Measurements from ENCODE around the gene UBTD1. TPM values are rescaled to one million over a fixed set of nuclear protein-coding genes. Genes with fewer than 3 reads are reported as not detected.
"Not testable (repeated sequence)": the region's sequence is repeated elsewhere in the genome, so short reads cannot be mapped to it uniquely, and the experiment has no call there.

UBTD1 gene
- polyA plus RNA-seq, 4 donors = 1.1 to 7.6 (median 4.8) TPM

GRCh38 chr10:97474918-97475317 lies 23.8 kb upstream of the UBTD1 start:
- Histone ChIP-seq H3K27me3 (ENCODE audit: control insufficient read depth in 3 of 3, insufficient read depth in 3 of 3, low read length in 3 of 3) (no peaks in the 10 kb centered on the region), H3K4me1 (ENCODE audit: control insufficient read depth in 3 of 3, insufficient read depth in 2 of 3, low read depth in 1 of 3, low read length in 2 of 3) (no peaks in the 10 kb centered on the region), H3K4me3 (ENCODE audit: low read depth in 1 of 3, low read length in 3 of 3) (no peak overlapping the region), H3K9me3 (ENCODE audit: control insufficient read depth in 2 of 2, insufficient read depth in 1 of 2, low read depth in 1 of 2, low read length in 1 of 2) (no peaks in the 10 kb centered on the region), H3K36me3 (ENCODE audit: control insufficient read depth in 3 of 3, insufficient read depth in 2 of 3, low read depth in 1 of 3, low read length in 3 of 3) (peaks cover 14 to 52% (median 28%) of the 10 kb centered on the region in 3 donors), H3K27ac (ENCODE audit: low read depth in 1 of 3, low read length in 2 of 3) (no peak overlapping the region)
- WGBS, 3 donors = 96 to 100% (median 99%) methylated on average over 4 of the region's 4 CpGs
- DNase-seq = no peak
- no peak for FAIRE-seq

DNA sequence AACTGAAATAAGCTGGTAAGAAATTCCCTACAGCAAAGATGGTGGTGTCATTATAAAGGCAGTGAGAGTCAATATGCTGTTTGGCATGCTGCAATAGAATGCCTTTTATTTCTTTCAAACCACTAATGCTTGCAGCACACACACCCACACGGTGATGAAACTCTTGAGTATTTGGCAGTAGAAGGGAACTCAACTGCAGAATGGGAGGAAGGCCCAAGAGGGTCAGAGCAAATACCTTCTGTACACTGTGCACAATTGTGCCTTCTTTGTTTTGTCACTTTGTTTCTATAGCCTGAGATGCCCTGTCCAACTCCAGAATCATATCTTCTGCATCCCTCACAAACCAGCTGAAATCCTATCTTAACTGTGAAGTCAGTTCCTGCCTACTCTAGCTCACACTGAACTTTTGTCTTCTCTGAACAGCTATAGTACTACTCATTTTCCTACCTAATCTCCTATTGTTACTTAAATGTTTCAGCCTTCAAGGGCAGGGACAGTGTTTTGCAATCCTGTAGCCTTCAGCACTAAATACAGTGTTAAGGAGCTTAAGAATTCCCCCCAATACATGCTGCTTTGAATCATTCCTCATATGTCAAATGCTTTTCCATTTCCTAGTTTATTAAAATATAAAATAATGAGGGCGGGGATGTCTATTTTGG lies 22.7 kb upstream of the UBTD1 start:
- no peak overlapping the region for H3K4me3 ChIP-seq (ENCODE audit: low read depth in 1 of 3, low read length in 3 of 3)
- no peaks in the 10 kb centered on the region for H3K27me3 ChIP-seq (ENCODE audit: control insufficient read depth in 3 of 3, insufficient read depth in 3 of 3, low read length in 3 of 3)
- no peak for DNase-seq
- H3K36me3 ChIP-seq (ENCODE audit: control insufficient read depth in 3 of 3, insufficient read depth in 2 of 3, low read depth in 1 of 3, low read length in 3 of 3) = peaks cover 16 to 54% (median 29%) of the 10 kb centered on the region in 3 donors
- H3K9me3 ChIP-seq (ENCODE audit: control insufficient read depth in 2 of 2, insufficient read depth in 1 of 2, low read depth in 1 of 2, low read length in 1 of 2) = no peaks in the 10 kb centered on the region
- FAIRE-seq = no peak
- H3K27ac ChIP-seq (ENCODE audit: low read depth in 1 of 3, low read length in 2 of 3) = no peak overlapping the region
- WGBS, 3 donors = 73 to 88% (median 82%) methylated on average over 2 of the region's 2 CpGs
- no peaks in the 10 kb centered on the region for H3K4me1 ChIP-seq (ENCODE audit: control insufficient read depth in 3 of 3, insufficient read depth in 2 of 3, low read depth in 1 of 3, low read length in 2 of 3)

GRCh38 chr10:97479410-97479809 lies 19.3 kb upstream of the UBTD1 start:
- 89 to 98% (median 95%) methylated on average over 4 of the region's 4 CpGs for WGBS, 3 donors
- DNase-seq; H3K4me3 ChIP-seq (ENCODE audit: low read depth in 1 of 3, low read length in 3 of 3); H3K27me3 ChIP-seq (ENCODE audit: control insufficient read depth in 3 of 3, insufficient read depth in 3 of 3, low read length in 3 of 3); H3K27ac ChIP-seq (ENCODE audit: low read depth in 1 of 3, low read length in 2 of 3); H3K4me1 ChIP-seq (ENCODE audit: control insufficient read depth in 3 of 3, insufficient read depth in 2 of 3, low read depth in 1 of 3, low read length in 2 of 3); FAIRE-seq; H3K9me3 ChIP-seq (ENCODE audit: control insufficient read depth in 2 of 2, insufficient read depth in 1 of 2, low read depth in 1 of 2, low read length in 1 of 2): not testable (repeated sequence)
- peaks cover 13 to 43% (median 26%) of the 10 kb centered on the region in 3 donors for H3K36me3 ChIP-seq (ENCODE audit: control insufficient read depth in 3 of 3, insufficient read depth in 2 of 3, low read depth in 1 of 3, low read length in 3 of 3)

DNA sequence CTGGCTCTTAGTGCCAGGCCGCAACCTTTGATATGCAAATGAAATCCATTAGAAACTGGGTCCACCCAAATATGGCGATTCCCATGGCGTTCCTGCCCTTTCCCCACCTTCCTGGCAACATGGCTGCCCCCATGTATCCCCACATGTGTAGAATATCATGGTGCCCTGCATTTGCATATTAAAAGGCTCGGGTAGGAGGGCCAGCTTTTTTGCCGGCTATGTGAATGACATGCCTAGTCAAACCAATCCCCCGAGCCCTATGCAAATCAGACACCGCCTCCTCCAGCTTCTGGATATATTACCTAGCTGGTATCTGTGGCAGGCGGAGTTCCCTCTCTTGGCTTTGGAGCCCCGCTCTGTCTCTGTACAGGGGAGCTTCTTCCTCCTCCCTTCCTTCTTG lies 18.8 kb upstream of the UBTD1 start:
- H3K4me3 ChIP-seq (ENCODE audit: low read depth in 1 of 3, low read length in 3 of 3) = no peak overlapping the region
- H3K4me1 ChIP-seq (ENCODE audit: control insufficient read depth in 3 of 3, insufficient read depth in 2 of 3, low read depth in 1 of 3, low read length in 2 of 3) = no peaks in the 10 kb centered on the region
- no peaks in the 10 kb centered on the region for H3K9me3 ChIP-seq (ENCODE audit: control insufficient read depth in 2 of 2, insufficient read depth in 1 of 2, low read depth in 1 of 2, low read length in 1 of 2)
- H3K27me3 ChIP-seq (ENCODE audit: control insufficient read depth in 3 of 3, insufficient read depth in 3 of 3, low read length in 3 of 3) = no peaks in the 10 kb centered on the region
- WGBS, 3 donors = 79 to 86% (median 80%) methylated on average over 9 of the region's 9 CpGs
- no peak overlapping the region for H3K27ac ChIP-seq (ENCODE audit: low read depth in 1 of 3, low read length in 2 of 3)
- FAIRE-seq (no peak), DNase-seq (no peak)
- H3K36me3 ChIP-seq (ENCODE audit: control insufficient read depth in 3 of 3, insufficient read depth in 2 of 3, low read depth in 1 of 3, low read length in 3 of 3) = peaks cover 13 to 47% (median 25%) of the 10 kb centered on the region in 3 donors

DNA sequence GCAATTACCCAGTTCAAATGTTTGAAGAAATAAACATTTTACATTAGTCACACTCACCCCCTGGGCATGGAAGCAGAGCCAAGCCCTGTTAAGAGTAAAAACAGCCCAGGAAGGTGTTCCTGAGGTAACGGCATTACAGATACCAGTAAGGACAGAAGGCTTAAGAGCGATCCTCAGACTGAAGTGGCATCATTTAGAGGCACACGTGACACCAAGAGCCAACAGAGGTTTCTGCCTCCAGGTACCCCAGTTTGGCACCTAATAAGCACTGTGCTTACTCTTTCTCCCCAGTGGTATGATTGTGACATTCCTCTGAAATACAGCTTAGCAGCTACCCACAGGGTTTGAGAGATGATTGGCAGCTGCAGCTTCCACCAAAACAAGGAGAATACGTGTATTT lies 17.7 kb upstream of the UBTD1 start:
- WGBS, 3 donors = 94 to 95% (median 95%) methylated on average over 4 of the region's 4 CpGs
- H3K36me3 ChIP-seq (ENCODE audit: control insufficient read depth in 3 of 3, insufficient read depth in 2 of 3, low read depth in 1 of 3, low read length in 3 of 3) = peaks cover 13 to 49% (median 19%) of the 10 kb centered on the region in 3 donors
- FAIRE-seq = no peak

GRCh38 chr10:97482381-97482780 lies 16.3 kb upstream of the UBTD1 start:
- no peaks in the 10 kb centered on the region for H3K27me3 ChIP-seq (ENCODE audit: control insufficient read depth in 3 of 3, insufficient read depth in 3 of 3, low read length in 3 of 3)
- DNase-seq = no peak
- H3K4me3 ChIP-seq (ENCODE audit: low read depth in 1 of 3, low read length in 3 of 3) = no peak overlapping the region
- H3K36me3 ChIP-seq (ENCODE audit: control insufficient read depth in 3 of 3, insufficient read depth in 2 of 3, low read depth in 1 of 3, low read length in 3 of 3) = peaks cover 4 to 45% (median 19%) of the 10 kb centered on the region in 3 donors
- no peak overlapping the region for H3K27ac ChIP-seq (ENCODE audit: low read depth in 1 of 3, low read length in 2 of 3)
- no peaks in the 10 kb centered on the region for H3K4me1 ChIP-seq (ENCODE audit: control insufficient read depth in 3 of 3, insufficient read depth in 2 of 3, low read depth in 1 of 3, low read length in 2 of 3)
- WGBS, 3 donors = 89 to 100% (median 92%) methylated on average over 1 of the region's 1 CpG
- no peak for FAIRE-seq
- no peaks in the 10 kb centered on the region for H3K9me3 ChIP-seq (ENCODE audit: control insufficient read depth in 2 of 2, insufficient read depth in 1 of 2, low read depth in 1 of 2, low read length in 1 of 2)

More for the DNA sequence above, 17.7 kb upstream of the UBTD1 start:
- Histone ChIP-seq H3K4me3 (ENCODE audit: low read depth in 1 of 3, low read length in 3 of 3) (no peak overlapping the region), H3K9me3 (ENCODE audit: control insufficient read depth in 2 of 2, insufficient read depth in 1 of 2, low read depth in 1 of 2, low read length in 1 of 2) (no peaks in the 10 kb centered on the region), H3K27me3 (ENCODE audit: control insufficient read depth in 3 of 3, insufficient read depth in 3 of 3, low read length in 3 of 3) (no peaks in the 10 kb centered on the region), H3K4me1 (ENCODE audit: control insufficient read depth in 3 of 3, insufficient read depth in 2 of 3, low read depth in 1 of 3, low read length in 2 of 3) (no peaks in the 10 kb centered on the region), H3K27ac (ENCODE audit: low read depth in 1 of 3, low read length in 2 of 3) (no peak overlapping the region)
- DNase-seq = no peak

DNA sequence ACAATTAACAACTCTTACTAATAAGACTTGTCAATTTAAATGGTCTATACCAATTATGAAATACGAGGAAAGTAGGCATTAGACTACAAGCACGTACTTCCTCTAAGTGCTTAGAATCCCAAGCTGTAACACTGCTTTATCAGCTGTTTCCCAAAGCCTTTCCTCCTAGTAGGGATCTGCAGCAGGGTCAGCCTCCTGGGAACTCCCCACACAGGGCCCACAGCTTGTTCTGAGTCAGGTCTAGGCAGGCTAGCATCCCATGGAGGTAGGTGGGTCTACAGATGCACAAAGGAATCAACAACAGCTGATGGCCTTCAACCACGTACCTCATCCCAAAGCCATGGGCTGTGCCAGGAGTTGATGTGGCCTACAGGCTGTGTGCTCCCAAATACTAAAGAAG lies 15.2 kb upstream of the UBTD1 start:
- Histone ChIP-seq H3K36me3 (ENCODE audit: control insufficient read depth in 3 of 3, insufficient read depth in 2 of 3, low read depth in 1 of 3, low read length in 3 of 3) (peaks cover 4 to 42% (median 16%) of the 10 kb centered on the region in 3 donors), H3K27me3 (ENCODE audit: control insufficient read depth in 3 of 3, insufficient read depth in 3 of 3, low read length in 3 of 3) (no peaks in the 10 kb centered on the region), H3K4me1 (ENCODE audit: control insufficient read depth in 3 of 3, insufficient read depth in 2 of 3, low read depth in 1 of 3, low read length in 2 of 3) (no peaks in the 10 kb centered on the region), H3K4me3 (ENCODE audit: low read depth in 1 of 3, low read length in 3 of 3) (no peak overlapping the region), H3K27ac (ENCODE audit: low read depth in 1 of 3, low read length in 2 of 3) (no peak overlapping the region), H3K9me3 (ENCODE audit: control insufficient read depth in 2 of 2, insufficient read depth in 1 of 2, low read depth in 1 of 2, low read length in 1 of 2) (no peaks in the 10 kb centered on the region)
- FAIRE-seq (no peak), DNase-seq (no peak)
- WGBS, 3 donors = 79 to 92% (median 79%) methylated on average over 3 of the region's 3 CpGs

DNA sequence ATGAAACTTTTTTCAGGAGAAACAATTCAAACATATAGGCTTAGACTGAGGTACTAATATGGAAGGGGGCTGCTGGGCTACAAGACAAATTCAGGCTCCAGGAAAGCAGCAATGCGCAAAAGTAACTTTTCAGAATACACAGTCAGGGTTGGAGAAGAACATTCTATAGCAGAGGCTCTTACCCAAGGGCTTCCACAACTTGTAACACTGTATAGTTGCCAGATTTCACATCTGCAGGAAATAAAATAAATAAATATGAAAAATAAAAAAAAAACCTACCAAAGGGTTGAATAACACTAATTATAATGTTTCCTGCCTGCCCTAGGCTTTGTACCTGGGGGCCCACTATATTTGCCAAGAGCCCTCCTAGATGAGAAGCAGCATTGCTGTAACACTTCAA lies 14.8 kb upstream of the UBTD1 start:
- H3K4me1 ChIP-seq (ENCODE audit: control insufficient read depth in 3 of 3, insufficient read depth in 2 of 3, low read depth in 1 of 3, low read length in 2 of 3) = no peaks in the 10 kb centered on the region
- FAIRE-seq (no peak), DNase-seq (no peak)
- no peaks in the 10 kb centered on the region for H3K27me3 ChIP-seq (ENCODE audit: control insufficient read depth in 3 of 3, insufficient read depth in 3 of 3, low read length in 3 of 3)
- H3K9me3 ChIP-seq (ENCODE audit: control insufficient read depth in 2 of 2, insufficient read depth in 1 of 2, low read depth in 1 of 2, low read length in 1 of 2) = no peaks in the 10 kb centered on the region
- H3K36me3 ChIP-seq (ENCODE audit: control insufficient read depth in 3 of 3, insufficient read depth in 2 of 3, low read depth in 1 of 3, low read length in 3 of 3) = peaks cover 4 to 39% (median 14%) of the 10 kb centered on the region in 3 donors
- WGBS, 3 donors = 88 to 100% (median 94%) methylated on average over 1 of the region's 1 CpG
- H3K4me3 ChIP-seq (ENCODE audit: low read depth in 1 of 3, low read length in 3 of 3) = no peak overlapping the region
- H3K27ac ChIP-seq (ENCODE audit: low read depth in 1 of 3, low read length in 2 of 3) = no peak overlapping the region
